Measurements from ENCODE around the gene OR2K2. TPM values are rescaled to one million over a fixed set of nuclear protein-coding genes. Genes with fewer than 3 reads are reported as not detected.
"Not testable (repeated sequence)": the region's sequence is repeated elsewhere in the genome, so short reads cannot be mapped to it uniquely, and the experiment has no call there.

The OR2K2 gene
- total and polyA plus RNA-seq, 7 donors: not detected

GRCh38 chr9:111299599-111299966, 30.4 kb downstream of the OR2K2 start:
- peak overlapping the region; percentile 27 to 48 (median 44) for H3K27ac ChIP-seq
- H3K9me3 ChIP-seq, H3K36me3 ChIP-seq, DNase-seq, H3K27me3 ChIP-seq, H3K4me1 ChIP-seq, H3K4me3 ChIP-seq: not testable (repeated sequence)
- WGBS, 2 donors: 53 to 60% methylated on average over 4 of the region's 4 CpGs
- TF ChIP-seq POLR2AphosphoS5 (IDR thresholded peaks at IDR 0.05): peak in 1 of 4 donors; percentile 11
- intact Hi-C loops (cut with DNase I): loop anchor here (5.0 to 10.0 kb wide), 3 partner anchors 262 to 662 kb away; partner anchors contain the start of gene LPAR1

GRCh38 chr9:111298731-111299598, 31.1 kb downstream of the OR2K2 start:
- peak; percentile 85 for DNase-seq
- intact Hi-C loops (cut with DNase I): loop anchor here (5.0 to 10.0 kb wide), 3 partner anchors 262 to 662 kb away; partner anchors contain the start of gene LPAR1
- no peaks in the 10 kb centered on the region for H3K27me3 ChIP-seq
- no peaks in the 10 kb centered on the region for H3K36me3 ChIP-seq
- WGBS, 2 donors: 21 to 26% methylated on average over 6 of the region's 6 CpGs
- H3K4me3 ChIP-seq: no peak overlapping the region
- H3K4me1 ChIP-seq: peaks cover 0 to 7% (median 0%) of the 10 kb centered on the region in 4 donors
- peak overlapping the region; percentile 35 to 45 (median 42) for H3K27ac ChIP-seq
- H3K9me3 ChIP-seq: no peaks in the 10 kb centered on the region
- TF ChIP-seq, protein P1, sequence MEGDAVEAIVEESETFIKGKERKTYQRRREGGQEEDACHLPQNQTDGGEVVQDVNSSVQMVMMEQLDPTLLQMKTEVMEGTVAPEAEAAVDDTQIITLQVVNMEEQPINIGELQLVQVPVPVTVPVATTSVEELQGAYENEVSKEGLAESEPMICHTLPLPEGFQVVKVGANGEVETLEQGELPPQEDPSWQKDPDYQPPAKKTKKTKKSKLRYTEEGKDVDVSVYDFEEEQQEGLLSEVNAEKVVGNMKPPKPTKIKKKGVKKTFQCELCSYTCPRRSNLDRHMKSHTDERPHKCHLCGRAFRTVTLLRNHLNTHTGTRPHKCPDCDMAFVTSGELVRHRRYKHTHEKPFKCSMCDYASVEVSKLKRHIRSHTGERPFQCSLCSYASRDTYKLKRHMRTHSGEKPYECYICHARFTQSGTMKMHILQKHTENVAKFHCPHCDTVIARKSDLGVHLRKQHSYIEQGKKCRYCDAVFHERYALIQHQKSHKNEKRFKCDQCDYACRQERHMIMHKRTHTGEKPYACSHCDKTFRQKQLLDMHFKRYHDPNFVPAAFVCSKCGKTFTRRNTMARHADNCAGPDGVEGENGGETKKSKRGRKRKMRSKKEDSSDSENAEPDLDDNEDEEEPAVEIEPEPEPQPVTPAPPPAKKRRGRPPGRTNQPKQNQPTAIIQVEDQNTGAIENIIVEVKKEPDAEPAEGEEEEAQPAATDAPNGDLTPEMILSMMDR (IDR thresholded peaks at IDR 0.05): peak; percentile 64 to 82 (median 74)
- TF ChIP-seq POLR2A (IDR thresholded peaks at IDR 0.05) (no peak), POLR2AphosphoS5 (IDR thresholded peaks at IDR 0.05) (peak in 3 of 4 donors; percentile 21 to 68 (median 39)), EP300 (IDR thresholded peaks at IDR 0.05) (peak in 1 of 4 donors; percentile 2)

DNA sequence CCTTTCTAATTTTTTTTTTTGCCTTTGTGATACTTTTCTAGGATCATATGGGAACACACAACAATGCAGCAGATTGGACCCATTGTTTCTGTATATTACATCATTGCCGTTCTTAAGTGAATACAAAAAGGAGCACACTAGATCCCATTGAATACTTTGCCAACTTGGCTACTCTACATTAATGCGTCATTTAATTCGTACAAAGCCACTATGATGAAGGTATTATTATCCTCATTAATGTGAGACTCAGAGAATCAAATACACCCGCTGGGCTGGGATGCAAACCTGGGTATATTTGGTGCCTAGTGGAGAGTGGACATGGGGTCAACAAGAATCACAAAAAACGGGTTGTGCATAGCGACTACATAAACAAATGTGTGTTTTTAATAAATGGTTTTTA, 31.9 kb downstream of the OR2K2 start:
- H3K4me3 ChIP-seq: no peak overlapping the region
- no peak for DNase-seq
- 89 to 90% methylated on average over 6 of the region's 6 CpGs for WGBS, 2 donors
- no peaks in the 10 kb centered on the region for H3K27me3 ChIP-seq
- no peaks in the 10 kb centered on the region for H3K9me3 ChIP-seq
- no peaks in the 10 kb centered on the region for H3K36me3 ChIP-seq
- peaks cover 0 to 7% (median 0%) of the 10 kb centered on the region in 4 donors for H3K4me1 ChIP-seq
- TF ChIP-seq, protein P1 (IDR thresholded peaks at IDR 0.05): no peak
- TF ChIP-seq POLR2AphosphoS5 (IDR thresholded peaks at IDR 0.05) (no peak), POLR2A (IDR thresholded peaks at IDR 0.05) (no peak), EP300 (IDR thresholded peaks at IDR 0.05) (no peak)
- H3K27ac ChIP-seq: peak overlapping the region; percentile 24 to 45 (median 42)
- intact Hi-C loops (cut with DNase I): loop anchor here (5.0 to 10.0 kb wide), 3 partner anchors 261 to 661 kb away; partner anchors contain the start of gene LPAR1

DNA sequence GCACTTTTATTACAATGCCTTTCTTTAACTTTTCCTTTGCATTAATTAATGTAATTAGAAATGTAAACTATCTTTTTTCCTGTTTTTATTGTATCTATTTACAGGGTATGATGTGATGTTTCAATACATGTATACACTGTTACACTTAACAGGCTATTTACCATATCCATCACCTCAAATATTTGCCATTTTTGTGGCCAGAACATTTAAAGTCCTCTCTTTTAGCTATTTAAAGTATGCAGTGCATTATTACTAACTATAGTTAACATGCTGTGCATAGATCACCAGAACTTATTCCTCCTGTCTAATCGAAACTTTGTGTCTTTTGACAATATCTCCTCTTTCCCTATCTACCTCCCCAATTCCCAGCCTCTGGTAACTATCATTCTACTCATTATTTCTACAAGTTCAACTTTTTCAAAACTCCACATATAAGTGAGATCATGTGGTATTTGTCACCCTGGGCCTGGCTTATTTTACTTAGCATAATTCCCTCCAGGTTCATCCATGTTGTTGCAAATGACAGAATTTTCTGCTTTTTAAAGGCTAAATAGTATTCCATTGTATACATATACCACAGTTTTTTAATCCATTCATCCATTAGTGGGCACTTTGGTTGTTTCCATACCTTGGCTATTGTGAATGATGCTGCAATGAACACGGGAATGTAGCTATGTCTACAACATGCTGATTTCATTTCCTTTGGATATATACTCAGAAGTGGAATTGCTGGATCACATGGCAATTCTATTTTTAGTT, 32.8 kb downstream of the OR2K2 start:
- WGBS, 2 donors: 93% methylated on average over 2 of the region's 2 CpGs
- intact Hi-C loops (cut with DNase I): loop anchor here (5.0 to 10.0 kb wide), 3 partner anchors 260 to 660 kb away; partner anchors contain the start of gene LPAR1

More for the DNA sequence above, 32.8 kb downstream of the OR2K2 start:
- H3K27me3 ChIP-seq: no peaks in the 10 kb centered on the region
- TF ChIP-seq, protein P1 (IDR thresholded peaks at IDR 0.05): no peak
- TF ChIP-seq POLR2AphosphoS5 (IDR thresholded peaks at IDR 0.05): no peak
- TF ChIP-seq EP300 (IDR thresholded peaks at IDR 0.05): no peak
- TF ChIP-seq POLR2A (IDR thresholded peaks at IDR 0.05): no peak
- H3K36me3 ChIP-seq: no peaks in the 10 kb centered on the region
- peaks cover 0 to 7% (median 0%) of the 10 kb centered on the region in 4 donors for H3K4me1 ChIP-seq
- peak overlapping the region in 1 of 4 donors; percentile 24 for H3K27ac ChIP-seq
- DNase-seq: no peak
- no peaks in the 10 kb centered on the region for H3K9me3 ChIP-seq
- no peak overlapping the region for H3K4me3 ChIP-seq
